Measurements from ENCODE around the gene DIS3L2.

GRCh38 chr2:232310121-232310520 lies 348.6 kb downstream of the DIS3L2 start:
- no peak for TF ChIP-seq CTCF (IDR thresholded peaks at IDR 0.05)
- no peak for TF ChIP-seq POLR2A (IDR thresholded peaks at IDR 0.05)
- no peak for TF ChIP-seq POLR2AphosphoS5 (IDR thresholded peaks at IDR 0.05)
